GM19023 (cell line): ENCODE measurements around the gene SGCA.

ENCODE experiments used
- ATAC-seq: cut with Tn5 transposase; IDR thresholded peaks from one replicate; pipeline ENCODE4 v1.9.1; 2021; ENCODE audit warnings: mild to moderate bottlenecking, moderate library complexity; ENCODE audit not compliant: unreplicated experiment

Gene SGCA

DNA sequence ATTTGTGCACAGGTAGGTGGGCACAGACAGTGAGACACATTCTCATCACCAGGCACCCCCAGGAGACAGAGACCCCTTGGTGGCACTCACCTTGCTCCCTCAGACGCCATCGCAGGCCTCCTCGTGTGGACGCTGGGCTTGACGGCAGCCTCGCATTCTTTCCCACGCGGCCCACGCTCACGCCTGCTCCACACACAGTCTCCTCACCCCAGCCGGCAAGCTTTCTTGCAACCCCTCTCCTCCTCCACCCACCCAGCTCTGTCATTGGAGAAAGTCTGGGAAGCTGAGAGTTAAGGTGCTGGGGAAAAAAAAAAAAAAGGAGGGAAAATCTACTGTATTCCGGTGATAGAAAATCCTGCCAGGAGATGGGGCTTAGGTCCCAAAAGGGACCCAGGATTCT is 14.8 kb downstream of the SGCA start:
- ATAC-seq: no peak

DNA sequence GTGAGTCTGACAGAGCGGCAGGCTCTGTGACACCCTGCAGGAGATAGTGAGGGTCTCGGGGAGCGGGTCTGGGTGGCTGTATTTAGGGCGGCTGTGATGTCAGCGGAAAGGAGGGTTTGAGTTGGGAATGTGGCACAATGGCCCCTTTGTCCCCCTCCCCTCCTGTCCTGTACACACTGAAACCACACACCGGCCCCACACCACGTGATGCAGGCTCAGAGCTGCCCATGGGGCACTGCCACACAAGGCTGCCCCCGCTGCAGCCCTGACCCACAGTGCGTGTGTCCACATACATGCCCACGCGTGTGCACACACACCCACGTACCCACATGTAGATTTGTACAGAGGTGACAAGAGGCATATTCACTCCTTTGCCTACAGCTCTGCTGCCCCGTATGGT is 15.3 kb downstream of the SGCA start:
- no peak for ATAC-seq

DNA sequence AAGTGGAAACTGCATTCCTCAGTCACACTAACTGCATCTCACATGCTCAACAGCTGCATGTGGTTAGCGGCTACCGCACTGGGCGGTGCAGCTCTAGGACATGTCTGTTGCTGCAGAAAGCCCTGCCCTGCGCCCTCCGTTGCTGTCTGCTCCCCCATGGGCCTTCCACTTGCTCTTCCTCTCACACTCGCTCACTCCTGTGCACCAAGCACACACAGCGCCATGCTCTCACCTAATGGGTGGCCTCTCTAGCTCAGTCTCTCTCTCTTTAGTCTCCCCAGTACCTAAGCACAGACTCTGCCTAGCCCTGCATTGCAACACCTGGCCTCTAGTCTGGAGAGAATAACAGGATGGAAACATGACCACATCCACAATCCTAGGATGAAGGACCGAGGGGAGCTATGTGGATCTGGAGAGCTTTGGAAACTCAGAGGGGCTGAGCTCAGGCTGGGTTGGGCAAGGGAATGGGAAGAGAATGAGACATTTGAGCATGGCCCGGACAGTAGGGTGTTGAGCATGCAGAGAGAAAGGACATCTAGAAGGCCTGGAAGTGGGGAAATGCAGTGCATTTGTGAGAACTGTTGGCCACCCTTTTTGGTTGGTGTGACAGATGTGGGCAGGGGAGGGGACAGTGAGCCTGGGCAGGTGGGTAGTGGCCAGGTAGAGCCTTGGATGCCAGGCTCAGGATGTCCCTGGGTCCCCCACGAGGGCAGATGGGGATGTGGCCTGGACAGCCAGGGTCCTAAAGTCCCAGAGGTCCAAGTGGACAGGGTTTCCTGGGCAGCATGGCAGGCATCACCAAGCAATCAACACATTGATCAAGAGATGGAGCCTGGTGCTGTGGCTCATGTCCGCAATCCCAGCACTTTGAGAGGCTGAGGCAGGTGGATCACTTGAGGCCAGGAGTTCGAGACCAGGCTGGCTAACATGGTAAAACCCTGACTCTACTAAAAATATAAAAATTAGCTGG is 16.1 kb downstream of the SGCA start:
- ATAC-seq: no peak

DNA sequence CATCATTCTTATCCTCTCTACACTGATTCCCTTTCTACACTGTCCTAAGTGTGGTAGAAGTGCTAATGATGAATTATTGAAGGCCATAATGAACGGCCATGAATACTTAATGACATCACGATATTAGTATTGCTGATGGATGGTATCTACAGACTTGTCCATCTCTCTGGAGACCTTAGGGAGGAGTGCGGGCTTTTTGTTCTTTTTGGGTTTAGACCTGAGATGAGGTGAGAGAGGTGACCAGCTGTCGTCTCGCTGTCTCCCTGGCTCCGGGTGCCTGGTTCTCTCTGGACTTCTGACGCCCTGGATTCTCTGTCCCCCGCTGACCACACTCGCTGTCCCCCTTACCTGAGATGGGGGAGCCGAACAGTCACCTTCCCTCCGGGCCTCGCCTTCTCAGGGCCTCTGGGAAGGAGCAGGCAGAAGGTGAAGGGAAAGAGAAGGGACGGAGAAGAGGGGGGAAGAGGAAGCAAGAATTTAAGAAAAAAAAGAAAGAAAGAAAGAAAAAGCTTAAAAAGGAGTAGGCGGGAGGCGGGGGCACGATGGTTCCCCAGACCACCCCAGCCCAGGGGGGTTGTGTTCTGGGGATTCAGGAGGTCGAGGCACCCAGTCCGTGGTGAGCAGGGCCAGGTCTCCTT is 17.1 kb downstream of the SGCA start:
- no peak for ATAC-seq

DNA sequence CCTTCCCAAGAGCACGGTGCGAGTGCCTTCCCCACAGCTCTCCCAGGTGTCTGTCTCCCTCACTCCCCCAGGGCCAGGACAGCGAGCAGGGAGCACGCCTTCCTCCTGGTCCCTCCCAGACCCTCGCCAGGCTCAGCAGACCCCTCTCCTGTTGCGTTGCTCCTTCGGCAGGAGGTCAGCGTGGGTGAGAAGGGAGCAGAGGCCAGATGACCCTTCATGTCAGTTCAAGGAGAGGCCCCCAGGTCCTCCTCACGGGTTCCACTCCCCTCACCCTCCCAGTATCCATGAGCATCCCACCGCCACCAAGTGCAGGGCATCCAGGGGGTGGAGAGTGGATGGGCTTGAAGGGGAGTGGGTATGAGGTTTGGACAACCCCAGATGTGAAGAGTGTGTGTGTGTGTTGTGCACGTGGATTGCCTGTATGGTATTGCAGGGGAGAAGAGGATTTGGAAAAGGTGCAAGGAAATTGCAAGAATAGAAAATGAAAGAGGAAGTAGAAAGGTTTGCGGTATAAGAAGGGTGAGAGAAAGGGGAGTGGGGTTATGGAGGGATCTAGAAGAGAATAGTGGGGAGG is 17.7 kb downstream of the SGCA start:
- no peak for ATAC-seq

DNA sequence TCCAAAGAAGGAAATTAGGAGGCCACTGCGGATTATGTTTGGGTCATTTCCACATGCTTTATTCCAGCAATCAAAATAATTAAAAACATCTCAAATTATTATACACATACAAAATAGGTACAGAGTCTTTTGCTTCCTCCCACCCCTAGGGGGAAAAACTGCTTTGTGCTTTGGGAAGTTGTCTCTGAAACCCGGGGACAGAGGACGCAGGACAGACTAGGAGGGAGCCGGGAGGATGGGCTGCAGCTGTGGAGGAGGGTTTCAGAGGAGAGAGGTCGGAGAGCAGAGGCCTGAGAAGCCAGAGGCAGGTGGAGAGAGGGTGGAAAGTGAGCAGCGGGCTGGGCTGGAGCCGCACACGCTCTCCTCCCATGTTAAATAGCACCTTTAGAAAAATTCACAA is 18.3 kb downstream of the SGCA start:
- ATAC-seq: no peak

DNA sequence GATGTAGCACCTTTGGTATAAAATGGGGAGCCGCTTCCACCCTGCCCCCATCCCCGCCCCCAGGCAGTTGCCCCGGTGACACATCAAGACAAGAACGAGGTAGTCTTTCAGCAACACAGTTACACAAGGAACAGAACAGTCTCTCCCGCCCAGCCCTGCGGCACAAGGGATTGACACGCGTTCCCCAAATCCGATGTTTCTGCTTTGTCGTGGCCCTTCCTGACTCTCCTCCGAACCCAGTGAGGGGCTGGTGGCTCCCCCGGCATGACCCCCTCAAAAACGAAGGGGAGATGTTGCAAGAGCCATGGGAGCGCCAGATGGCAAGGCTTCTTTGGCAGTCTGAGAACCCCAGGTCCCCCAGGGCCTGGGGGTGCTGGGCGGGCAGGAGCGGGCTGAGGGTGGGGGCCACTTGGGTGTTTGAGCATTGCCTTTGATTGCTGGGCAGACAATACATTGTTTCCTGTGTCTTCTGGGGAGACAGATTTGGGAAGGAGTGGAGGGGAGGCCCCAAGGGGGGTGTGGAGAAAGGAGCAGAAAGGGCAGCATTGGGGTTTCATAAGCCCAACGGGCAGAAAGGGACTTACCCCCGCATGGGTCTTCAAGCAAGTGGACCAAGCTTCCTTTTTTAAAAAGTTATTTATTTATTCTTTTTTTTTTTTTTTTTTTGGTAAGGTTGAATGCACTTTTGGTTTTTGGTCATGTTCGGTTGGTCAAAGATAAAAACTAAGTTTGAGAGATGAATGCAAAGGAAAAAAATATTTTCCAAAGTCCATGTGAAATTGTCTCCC is 19.0 kb downstream of the SGCA start:
- ATAC-seq: no peak

DNA sequence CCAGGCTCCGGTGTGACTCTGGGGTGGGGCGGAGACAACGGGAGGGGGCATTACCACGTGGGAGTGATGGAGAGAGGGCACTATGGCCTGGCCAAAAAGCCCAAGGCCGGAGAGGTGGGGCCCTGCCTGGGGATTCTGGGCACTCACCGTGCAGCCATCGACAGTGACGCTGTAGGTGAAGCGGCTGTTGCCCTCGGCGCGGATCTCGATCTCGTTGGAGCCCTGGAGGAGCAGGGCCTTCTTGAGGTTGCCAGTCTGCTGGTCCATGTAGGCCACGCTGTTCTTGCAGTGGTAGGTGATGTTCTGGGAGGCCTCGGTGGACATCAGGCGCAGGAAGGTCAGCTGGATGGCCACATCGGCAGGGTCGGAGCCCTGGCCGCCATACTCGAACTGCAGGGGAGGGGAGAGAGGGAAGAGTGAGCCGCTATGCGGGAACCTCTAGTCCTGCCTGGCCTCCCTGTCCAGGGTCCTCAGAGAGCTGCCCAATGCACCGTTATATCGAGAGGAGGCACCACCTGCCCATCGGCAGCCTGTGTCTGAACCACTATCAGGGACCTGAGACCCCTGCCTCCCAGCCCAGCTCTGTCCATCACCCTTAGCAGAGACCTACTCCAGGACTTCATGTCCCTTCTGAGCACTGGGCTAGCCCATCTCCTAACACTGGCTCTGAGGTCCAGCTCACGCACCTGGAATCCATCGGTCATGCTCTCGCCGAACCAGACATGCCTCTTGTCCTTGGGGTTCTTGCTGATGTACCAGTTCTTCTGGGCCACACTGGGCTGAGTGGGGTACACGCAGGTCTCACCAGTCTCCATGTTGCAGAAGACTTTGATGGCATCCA is 20.0 kb downstream of the SGCA start:
- ATAC-seq: no peak

DNA sequence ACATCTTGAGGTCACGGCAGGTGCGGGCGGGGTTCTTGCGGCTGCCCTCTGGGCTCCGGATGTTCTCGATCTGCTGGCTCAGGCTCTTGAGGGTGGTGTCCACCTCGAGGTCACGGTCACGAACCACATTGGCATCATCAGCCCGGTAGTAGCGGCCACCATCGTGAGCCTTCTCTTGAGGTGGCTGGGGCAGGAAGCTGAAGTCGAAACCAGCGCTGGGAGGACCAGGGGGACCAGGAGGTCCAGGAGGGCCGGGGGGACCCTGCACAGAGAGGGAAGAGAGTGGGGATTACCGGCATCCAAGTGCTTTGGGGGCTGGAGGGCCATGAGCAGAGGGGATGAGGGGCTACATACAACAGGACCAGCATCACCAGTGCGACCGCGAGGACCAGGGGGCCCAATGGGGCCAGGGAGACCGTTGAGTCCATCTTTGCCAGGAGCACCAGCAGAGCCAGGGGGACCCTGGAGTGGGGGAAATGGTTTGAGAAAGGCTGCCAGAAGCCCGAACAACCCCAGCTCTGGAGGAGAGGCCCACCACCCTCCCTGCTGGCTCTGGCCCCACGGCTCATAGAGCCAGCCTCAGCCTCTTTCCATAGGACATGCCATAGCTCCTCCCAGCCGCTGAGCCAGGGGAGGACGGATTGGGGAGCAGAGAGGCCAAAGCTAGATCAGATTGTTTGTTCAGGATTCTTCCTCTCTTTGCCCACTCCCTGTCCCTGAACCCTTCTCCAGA is 21.0 kb downstream of the SGCA start:
- ATAC-seq: no peak

DNA sequence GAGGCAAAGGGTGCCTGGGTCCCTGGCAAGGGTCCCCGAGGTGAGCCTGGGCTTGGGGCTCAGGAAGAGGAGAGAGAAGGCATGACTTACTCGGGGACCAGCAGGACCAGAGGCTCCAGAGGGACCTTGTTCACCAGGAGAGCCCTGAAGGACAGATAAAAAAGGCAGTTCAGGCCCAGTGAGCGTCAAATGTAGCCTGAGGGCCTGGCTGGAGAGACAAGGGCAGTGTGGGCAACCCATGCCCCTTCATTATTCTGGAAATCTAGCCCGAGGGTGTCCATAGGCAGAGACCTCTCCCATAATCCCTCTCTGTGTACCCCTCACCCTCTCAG is 21.6 kb downstream of the SGCA start:
- no peak for ATAC-seq

DNA sequence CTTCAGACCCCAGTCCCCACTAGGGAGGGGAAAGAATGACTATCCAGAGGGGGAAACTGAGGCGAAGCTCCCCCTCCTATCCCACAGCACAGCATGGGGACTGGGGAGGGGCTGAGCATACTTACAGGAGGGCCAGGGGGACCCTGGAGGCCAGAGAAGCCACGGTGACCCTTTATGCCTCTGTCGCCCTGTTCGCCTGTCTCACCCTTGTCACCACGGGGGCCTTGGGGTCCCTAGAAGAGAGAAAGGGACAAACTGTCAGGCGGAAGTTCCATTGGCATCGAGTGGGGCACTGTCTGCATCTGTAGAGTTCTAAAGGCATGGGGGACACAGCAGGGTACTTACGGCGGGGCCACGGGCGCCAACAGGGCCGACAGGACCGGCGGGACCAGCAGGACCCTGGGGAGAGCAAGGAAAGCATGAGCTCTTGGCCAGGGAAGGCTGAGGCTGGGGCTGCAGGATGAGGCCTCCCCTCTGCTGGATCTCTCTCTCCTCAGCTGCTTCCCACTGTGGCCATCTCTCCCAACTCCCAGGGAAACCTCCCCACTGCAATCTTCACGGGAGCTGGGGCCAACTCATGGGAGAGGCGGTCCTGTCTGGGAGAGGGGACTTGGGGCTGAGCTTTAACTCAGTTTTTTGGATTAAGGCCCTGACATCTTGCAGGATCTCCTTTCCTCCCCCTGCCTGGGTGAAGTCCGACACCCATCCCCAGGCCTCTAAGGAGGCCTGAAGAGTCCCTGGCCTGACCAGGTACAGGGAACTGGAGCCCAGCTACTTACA is 22.1 kb downstream of the SGCA start:
- no peak for ATAC-seq

DNA sequence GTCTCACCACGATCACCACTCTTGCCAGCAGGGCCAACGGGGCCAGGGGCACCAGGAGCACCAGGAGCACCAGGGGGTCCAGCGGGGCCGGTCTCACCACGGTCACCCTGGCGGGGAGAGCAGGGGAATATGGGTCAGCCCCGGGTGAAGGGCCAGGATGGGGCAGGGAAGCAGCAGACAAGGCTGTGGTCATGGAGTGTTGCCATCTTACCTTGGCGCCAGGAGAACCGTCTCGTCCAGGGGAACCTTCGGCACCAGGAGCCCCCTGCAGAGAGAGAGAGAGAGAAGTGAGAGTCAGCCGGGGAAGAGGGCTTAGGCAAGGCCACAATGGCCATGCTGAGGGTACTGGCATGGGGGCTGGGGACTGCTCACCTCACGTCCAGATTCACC is 22.7 kb downstream of the SGCA start:
- no peak for ATAC-seq

DNA sequence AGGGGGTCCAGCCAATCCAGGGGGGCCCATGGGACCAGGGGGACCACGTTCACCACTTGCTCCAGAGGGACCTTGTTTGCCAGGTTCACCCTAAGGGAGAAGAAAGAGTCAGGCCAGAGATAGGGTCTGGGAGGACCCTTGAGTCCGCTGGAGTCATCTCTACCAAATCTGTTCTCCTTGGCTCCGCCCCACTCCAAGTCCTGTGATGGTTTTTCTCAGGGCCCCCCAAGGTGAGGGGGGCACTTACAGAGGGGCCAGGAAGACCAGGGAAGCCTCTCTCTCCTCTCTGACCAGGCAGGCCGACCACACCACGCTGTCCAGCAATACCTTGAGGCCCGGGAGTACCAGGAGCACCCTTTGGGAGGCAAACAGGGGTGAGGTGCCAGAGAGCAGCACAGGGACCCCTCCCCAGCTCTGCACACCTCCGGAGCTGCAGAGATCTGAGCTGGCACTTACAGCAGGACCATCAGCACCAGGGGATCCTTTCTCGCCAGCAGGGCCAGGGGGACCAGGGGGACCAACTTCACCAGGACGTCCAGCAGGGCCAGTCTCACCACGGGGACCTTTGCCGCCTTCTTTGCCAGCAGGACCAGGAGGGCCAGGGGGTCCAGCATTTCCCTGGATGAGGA is 23.2 kb downstream of the SGCA start:
- no peak for ATAC-seq

DNA sequence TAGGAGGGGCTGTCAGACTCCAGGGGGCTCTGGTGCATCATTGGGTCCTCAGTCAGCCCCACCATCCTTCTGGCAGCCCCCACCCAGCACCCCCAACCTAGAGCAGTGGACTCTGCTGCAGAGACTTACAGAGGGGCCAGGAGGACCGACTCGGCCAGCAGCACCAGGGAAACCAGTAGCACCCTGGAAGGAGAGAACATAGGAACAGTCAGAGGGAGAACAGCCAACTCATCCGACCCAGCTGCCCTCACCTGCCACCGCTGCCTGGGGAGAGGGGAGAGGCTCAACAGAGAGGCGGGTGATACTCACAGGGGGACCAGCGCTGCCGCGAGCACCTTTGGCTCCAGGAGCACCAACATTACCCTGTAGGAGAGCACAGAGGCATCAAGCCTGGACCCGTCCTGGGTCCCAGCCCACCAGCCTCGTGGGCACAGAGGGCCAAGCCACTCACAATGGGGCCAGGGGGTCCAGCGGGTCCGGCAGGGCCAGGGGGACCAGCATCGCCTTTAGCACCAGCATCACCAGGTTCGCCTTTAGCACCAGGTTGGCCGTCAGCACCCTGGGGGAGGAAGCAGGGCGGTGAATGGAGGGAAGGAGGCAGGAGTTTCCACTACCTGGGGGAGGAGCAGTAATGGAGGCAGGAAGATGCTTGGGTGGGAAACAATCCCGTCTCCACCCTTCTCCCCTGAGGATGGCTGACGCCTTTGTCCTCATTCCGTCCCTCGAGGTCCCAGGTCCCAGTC is 23.9 kb downstream of the SGCA start:
- no peak for ATAC-seq

DNA sequence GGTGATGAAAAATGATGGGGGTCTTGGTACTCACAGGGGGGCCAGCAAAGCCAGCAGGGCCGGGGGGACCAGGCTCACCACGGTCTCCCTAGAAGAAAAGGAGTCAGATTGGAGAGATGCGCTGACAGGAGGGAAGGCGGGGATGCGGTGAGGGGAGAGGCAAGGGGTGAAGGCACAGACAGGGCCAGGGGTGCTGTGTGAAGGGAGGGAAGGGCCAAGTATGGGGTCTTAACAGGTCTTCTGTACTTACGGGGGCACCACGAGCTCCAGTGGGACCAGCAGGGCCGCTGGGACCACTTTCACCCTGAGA is 24.4 kb downstream of the SGCA start:
- ATAC-seq: no peak

DNA sequence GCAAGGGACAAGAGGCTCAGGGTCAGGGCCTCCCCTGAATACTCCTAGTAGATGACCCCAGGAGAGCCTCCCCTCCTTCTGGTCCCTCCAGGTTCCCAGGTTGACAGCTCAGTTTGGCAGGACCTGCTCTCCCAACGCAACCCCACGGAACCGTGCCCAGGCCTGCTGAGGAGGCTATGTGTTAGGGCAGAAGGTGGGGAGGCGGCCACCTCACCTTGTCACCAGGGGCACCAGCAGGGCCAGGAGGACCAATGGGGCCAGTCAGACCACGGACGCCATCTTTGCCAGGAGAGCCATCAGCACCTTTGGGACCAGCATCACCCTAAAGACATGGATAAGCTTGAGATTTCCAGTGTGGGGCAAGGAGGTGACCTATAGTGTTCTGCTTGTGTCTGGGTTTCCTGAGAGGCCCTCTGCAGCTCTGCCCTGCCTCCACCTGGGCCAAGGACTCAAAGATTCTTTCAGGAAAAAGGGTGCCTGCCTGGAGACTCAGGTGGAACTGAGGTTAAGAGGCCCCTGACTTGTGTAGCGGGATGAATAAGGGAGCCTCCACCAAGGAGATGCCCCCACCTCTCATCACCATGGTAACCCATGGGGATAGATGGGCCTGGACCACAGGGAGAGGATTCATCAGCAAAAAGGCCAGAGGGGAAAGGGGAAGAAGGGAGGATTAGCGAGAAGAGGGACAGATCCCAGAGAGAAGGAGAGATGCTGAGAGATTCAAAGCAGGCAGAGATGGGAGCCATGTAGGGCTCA is 25.0 kb downstream of the SGCA start:
- ATAC-seq: no peak

DNA sequence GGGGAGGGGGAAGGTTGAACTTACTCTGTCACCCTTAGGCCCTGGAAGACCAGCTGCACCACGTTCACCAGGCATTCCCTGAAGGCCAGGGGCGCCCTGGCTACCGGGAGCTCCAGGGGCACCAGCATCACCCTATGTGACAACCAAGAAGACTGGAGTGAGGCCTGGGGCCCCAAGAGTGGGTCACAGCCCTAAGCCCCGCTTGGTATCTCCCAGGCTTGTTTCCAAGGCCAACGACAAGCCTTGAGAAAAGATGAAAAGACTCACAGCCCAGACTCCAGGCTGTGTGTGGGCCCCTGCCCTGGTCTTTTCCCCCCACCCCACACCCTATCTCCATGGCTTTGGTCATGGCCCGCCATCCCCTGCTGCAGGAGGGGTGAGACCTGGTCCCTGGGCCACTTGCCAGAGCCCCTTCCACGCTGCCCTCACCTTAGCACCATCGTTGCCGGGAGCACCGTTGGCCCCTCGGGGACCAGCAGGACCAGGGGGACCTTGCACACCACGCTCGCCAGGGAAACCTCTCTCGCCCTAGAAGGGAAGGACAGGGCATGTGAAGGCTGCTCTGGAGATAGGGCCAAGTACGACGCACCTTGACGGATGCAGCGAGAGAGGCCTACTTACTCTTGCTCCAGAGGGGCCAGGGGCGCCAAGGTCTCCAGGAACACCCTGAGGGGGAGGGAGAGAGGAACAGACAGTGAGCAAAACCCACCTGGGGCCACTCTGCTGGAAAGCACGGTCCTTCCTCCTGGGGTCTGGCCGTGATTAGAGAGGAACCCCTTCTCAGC is 25.7 kb downstream of the SGCA start:
- ATAC-seq: no peak
